Ammon's horn (tissue), 1 donor: ENCODE results near the gene ARHGAP10.

Experiments used
- DNase-seq: peaks from one replicate; pipeline ENCODE4 v3.0.0-alpha.2; 2016; ENCODE audit warnings: low spot score

ARHGAP10 gene

GRCh38 chr4:148030193-148030873 is 298.4 kb downstream of the ARHGAP10 start:
- no peak for DNase-seq

GRCh38 chr4:148034813-148035212 is 302.9 kb downstream of the ARHGAP10 start:
- no peak for DNase-seq

- DNase-seq: no peak
Measured at GRCh38 chr4:148041606-148042329, 309.9 kb downstream of the ARHGAP10 start.

GRCh38 chr4:148044089-148044911 is 312.4 kb downstream of the ARHGAP10 start:
- DNase-seq: no peak

- DNase-seq: no peak
Measured at GRCh38 chr4:148044912-148045352, 313.0 kb downstream of the ARHGAP10 start.

GRCh38 chr4:148048598-148048997 is 316.7 kb downstream of the ARHGAP10 start:
- DNase-seq: no peak

- no peak for DNase-seq
Measured at GRCh38 chr4:148051403-148051802, 319.5 kb downstream of the ARHGAP10 start.

- DNase-seq: no peak
Measured at GRCh38 chr4:148052448-148052847, 320.6 kb downstream of the ARHGAP10 start.

- DNase-seq: no peak
Measured at GRCh38 chr4:148053298-148054003, 321.6 kb downstream of the ARHGAP10 start.

GRCh38 chr4:148054275-148054674 is 322.4 kb downstream of the ARHGAP10 start:
- no peak for DNase-seq

GRCh38 chr4:148055844-148056243 is 324.0 kb downstream of the ARHGAP10 start:
- no peak for DNase-seq

GRCh38 chr4:148056879-148057278 is 325.0 kb downstream of the ARHGAP10 start:
- peak; percentile 83 for DNase-seq

GRCh38 chr4:148057516-148057915 is 325.6 kb downstream of the ARHGAP10 start:
- DNase-seq: no peak

- DNase-seq: peak; percentile 63
Measured at GRCh38 chr4:148057984-148058859, 326.3 kb downstream of the ARHGAP10 start.

GRCh38 chr4:148059617-148060180 is 327.8 kb downstream of the ARHGAP10 start:
- no peak for DNase-seq

GRCh38 chr4:148060264-148061140 is 328.6 kb downstream of the ARHGAP10 start:
- no peak for DNase-seq

GRCh38 chr4:148061141-148061481 is 329.2 kb downstream of the ARHGAP10 start:
- no peak for DNase-seq

- no peak for DNase-seq
Measured at GRCh38 chr4:148061795-148062194, 329.9 kb downstream of the ARHGAP10 start.

- no peak for DNase-seq
Measured at GRCh38 chr4:148062301-148062950, 330.5 kb downstream of the ARHGAP10 start.
